Parathyroid adenoma (tissue), 2 donors: Measurements from ENCODE around the gene DNM3.

ENCODE experiments used
- H2AFZ ChIP-seq: fragments of 300-600 bp; sonication (generic); one replicate; pipeline ENCODE4 v1.7.0; 2017; ENCODE audit warnings: antibody characterized with exemption, mild to moderate bottlenecking
- H3K27ac ChIP-seq: fragments of 300-600 bp; sonication (generic); one replicate; pipeline ENCODE4 v1.7.0; 2017
- H3K27me3 ChIP-seq: fragments of 300-600 bp; sonication (generic); one replicate; pipeline ENCODE4 v1.7.0; 2017; ENCODE audit warnings: low read length; ENCODE audit not compliant: control insufficient read depth, insufficient read depth
- H3K36me3 ChIP-seq: fragments of 300-600 bp; sonication (generic); one replicate; pipeline ENCODE4 v1.7.0; 2017; ENCODE audit warnings: low read length; ENCODE audit not compliant: control insufficient read depth, insufficient read depth
- H3K4me1 ChIP-seq: fragments of 300-600 bp; sonication (generic); one replicate; pipeline ENCODE4 v1.7.0; 2017; ENCODE audit warnings: control low read depth
- H3K4me2 ChIP-seq: fragments of 300-600 bp; sonication (generic); one replicate; pipeline ENCODE4 v1.7.0; 2017; ENCODE audit warnings: low read length
- H3K4me3 ChIP-seq: fragments of 300-600 bp; sonication (generic); one replicate; pipeline ENCODE4 v1.7.0; 2017; ENCODE audit warnings: low read depth, low read length
- H3K79me2 ChIP-seq: fragments of 300-600 bp; sonication (generic); one replicate; pipeline ENCODE4 v1.7.0; 2017; ENCODE audit warnings: control low read depth
- H3K9ac ChIP-seq: fragments of 300-600 bp; sonication (generic); one replicate; pipeline ENCODE4 v1.7.0; 2017; ENCODE audit warnings: mild to moderate bottlenecking
- H3K9me3 ChIP-seq: fragments of 300-600 bp; sonication (generic); one replicate; pipeline ENCODE4 v1.7.0; 2017; ENCODE audit warnings: low read length; ENCODE audit not compliant: control insufficient read depth
- TF ChIP-seq, protein P1 (sequence below): fragments of 300-600 bp; sonication (generic); IDR thresholded peaks from one replicate; pipeline ENCODE4 v1.7.0; 2017; ENCODE audit warnings: antibody characterized with exemption, mild to moderate bottlenecking
- donor health status: primary hyperparathyroidism.

DNM3 gene

DNA sequence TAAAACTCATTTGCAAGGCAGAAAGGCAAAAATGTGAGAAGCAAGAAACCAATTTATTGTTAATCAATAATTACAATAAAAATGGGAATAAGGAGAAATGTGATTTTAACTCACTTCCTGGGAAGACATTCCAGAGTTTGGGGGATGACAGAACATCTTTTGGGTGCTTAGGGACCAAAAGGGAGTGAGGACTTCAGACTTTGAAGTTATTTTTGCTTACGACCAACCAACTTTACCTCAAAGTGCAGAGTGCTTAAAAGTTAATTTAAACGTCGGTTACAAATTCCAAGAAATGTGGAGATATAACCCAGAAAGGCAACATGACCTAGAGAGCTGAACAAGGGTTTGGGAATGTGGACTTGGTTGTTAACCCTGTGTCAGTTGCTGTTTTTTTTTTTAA is 344.7 kb downstream of the DNM3 start:
- Histone ChIP-seq H3K4me1 (peaks cover 7% of the 10 kb centered on the region), H3K79me2 (no peaks in the 10 kb centered on the region), H3K4me2 (no peak overlapping the region), H3K27ac (no peak overlapping the region), H3K9ac (no peak overlapping the region), H3K36me3 (no peaks in the 10 kb centered on the region), H2AFZ (no peak overlapping the region), H3K27me3 (no peaks in the 10 kb centered on the region), H3K9me3 (no peaks in the 10 kb centered on the region), H3K4me3 (no peak overlapping the region)
- TF ChIP-seq, protein P1, sequence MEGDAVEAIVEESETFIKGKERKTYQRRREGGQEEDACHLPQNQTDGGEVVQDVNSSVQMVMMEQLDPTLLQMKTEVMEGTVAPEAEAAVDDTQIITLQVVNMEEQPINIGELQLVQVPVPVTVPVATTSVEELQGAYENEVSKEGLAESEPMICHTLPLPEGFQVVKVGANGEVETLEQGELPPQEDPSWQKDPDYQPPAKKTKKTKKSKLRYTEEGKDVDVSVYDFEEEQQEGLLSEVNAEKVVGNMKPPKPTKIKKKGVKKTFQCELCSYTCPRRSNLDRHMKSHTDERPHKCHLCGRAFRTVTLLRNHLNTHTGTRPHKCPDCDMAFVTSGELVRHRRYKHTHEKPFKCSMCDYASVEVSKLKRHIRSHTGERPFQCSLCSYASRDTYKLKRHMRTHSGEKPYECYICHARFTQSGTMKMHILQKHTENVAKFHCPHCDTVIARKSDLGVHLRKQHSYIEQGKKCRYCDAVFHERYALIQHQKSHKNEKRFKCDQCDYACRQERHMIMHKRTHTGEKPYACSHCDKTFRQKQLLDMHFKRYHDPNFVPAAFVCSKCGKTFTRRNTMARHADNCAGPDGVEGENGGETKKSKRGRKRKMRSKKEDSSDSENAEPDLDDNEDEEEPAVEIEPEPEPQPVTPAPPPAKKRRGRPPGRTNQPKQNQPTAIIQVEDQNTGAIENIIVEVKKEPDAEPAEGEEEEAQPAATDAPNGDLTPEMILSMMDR, result no peak

DNA sequence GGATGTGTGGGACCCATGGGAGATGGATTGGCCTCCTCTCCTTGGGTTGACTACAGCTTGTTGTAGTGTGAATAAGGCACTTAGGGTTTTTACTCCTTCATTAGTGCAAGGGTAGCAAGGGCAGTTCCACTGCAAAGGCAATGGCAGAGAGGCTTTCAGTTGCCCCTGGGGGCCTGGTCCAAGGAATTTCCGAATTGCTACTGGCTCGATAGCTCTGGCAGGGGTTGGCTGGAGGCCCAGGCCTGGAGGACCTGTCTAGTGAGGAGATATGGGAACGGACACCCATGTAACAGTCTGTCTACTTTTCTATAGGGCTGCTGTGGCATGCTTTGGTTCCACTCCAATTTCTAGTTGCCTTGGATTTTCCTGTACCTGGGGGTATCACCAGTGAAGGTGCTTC is 360.3 kb downstream of the DNM3 start:
- Histone ChIP-seq H3K4me1 (no peaks in the 10 kb centered on the region), H3K4me3 (no peak overlapping the region), H3K27me3 (no peaks in the 10 kb centered on the region), H3K9me3 (peaks cover 3% of the 10 kb centered on the region), H2AFZ (no peak overlapping the region), H3K9ac (no peak overlapping the region), H3K79me2 (no peaks in the 10 kb centered on the region), H3K27ac (no peak overlapping the region), H3K4me2 (no peak overlapping the region), H3K36me3 (no peaks in the 10 kb centered on the region)
- TF ChIP-seq, protein P1, result no peak

DNA sequence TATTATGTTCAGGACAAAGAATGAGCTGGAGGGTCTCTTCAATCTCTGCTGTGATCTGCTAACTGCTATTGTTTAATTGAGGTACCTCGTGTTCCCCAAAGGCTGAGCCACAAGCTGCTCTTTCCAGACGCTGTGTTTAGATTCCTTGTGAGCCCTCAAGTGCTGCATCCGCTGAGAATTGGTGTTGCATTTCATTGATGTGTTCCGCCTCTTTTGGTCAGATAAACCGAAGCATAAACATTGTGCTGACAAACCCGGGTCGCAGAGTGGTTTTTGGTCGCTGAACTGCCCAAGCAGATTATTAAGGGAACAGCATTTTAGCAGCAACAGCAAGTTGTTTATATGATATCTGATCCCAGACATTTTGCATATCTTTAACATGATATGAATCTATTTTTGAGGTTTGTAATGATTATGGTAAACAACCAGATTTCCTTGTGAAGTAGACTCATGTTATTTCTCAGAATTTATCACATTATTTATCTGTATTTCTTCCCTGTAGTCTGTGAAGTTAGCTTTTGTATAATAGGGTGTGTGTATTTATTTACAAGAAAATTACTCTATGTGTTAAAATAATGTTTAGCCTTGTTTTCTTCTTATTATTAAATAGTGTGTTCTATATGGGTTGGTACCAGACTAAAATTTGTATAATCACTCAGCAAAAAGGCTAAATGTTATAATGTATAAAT is 362.0 kb downstream of the DNM3 start:
- Histone ChIP-seq H3K4me3 (no peak overlapping the region), H3K4me1 (no peaks in the 10 kb centered on the region), H3K9me3 (peaks cover 3% of the 10 kb centered on the region), H3K79me2 (no peaks in the 10 kb centered on the region), H3K27me3 (no peaks in the 10 kb centered on the region), H2AFZ (no peak overlapping the region), H3K4me2 (no peak overlapping the region), H3K36me3 (no peaks in the 10 kb centered on the region), H3K27ac (no peak overlapping the region), H3K9ac (no peak overlapping the region)
- TF ChIP-seq, protein P1, result no peak

DNA sequence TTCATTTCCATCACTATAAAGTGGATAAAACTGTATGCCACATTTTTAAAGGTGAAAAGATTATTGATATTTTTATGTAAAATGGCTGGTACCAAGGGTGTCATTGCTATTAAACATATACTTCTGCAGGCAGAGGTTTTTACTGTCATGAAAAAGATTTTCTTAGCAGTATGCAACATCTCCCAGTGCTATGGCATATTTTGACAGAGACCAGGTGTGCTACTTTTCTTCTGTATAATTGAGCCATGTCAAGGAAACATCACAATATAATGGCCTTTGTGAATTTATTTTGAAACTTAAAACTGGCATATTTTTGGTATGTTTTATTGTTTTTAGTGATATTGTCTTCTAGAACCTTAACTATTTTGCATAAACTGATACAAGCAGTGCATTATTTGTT is 362.6 kb downstream of the DNM3 start:
- no peaks in the 10 kb centered on the region for H3K79me2 ChIP-seq
- no peaks in the 10 kb centered on the region for H3K9me3 ChIP-seq
- no peak overlapping the region for H3K4me3 ChIP-seq
- peaks cover 2% of the 10 kb centered on the region for H3K4me1 ChIP-seq
- H3K4me2 ChIP-seq, result no peak overlapping the region
- no peaks in the 10 kb centered on the region for H3K27me3 ChIP-seq
- H3K9ac ChIP-seq, result no peak overlapping the region
- H2AFZ ChIP-seq, result no peak overlapping the region
- H3K36me3 ChIP-seq, result no peaks in the 10 kb centered on the region
- H3K27ac ChIP-seq, result no peak overlapping the region
- TF ChIP-seq, protein P1, result no peak

DNA sequence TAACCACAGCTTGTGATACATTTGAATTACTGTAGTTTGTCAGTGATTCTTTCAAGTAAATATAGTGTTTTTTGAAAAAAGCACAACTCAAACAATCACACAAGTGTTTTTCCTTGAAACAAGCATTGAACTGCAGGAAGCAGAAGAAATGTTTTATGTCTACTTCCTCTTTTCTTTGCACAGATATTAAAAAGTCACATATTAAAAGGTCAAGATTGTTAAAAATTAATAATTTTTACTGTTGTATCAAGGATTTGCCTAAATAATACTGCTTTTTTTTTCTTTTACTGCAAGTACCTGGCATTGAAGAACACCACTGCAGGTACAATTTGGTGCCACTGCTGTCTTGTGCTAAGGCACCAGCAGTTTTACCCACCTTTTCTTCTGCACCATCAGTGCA is 365.0 kb downstream of the DNM3 start:
- no peak overlapping the region for H3K4me3 ChIP-seq
- H3K4me1 ChIP-seq, result peaks cover 2% of the 10 kb centered on the region
- H3K9ac ChIP-seq, result no peak overlapping the region
- no peak overlapping the region for H3K27ac ChIP-seq
- TF ChIP-seq, protein P1, result no peak
- no peak overlapping the region for H2AFZ ChIP-seq
- no peaks in the 10 kb centered on the region for H3K9me3 ChIP-seq
- no peaks in the 10 kb centered on the region for H3K79me2 ChIP-seq
- no peaks in the 10 kb centered on the region for H3K36me3 ChIP-seq
- no peaks in the 10 kb centered on the region for H3K27me3 ChIP-seq
- no peak overlapping the region for H3K4me2 ChIP-seq
